Measurements from ENCODE around the gene COG7.

DNA sequence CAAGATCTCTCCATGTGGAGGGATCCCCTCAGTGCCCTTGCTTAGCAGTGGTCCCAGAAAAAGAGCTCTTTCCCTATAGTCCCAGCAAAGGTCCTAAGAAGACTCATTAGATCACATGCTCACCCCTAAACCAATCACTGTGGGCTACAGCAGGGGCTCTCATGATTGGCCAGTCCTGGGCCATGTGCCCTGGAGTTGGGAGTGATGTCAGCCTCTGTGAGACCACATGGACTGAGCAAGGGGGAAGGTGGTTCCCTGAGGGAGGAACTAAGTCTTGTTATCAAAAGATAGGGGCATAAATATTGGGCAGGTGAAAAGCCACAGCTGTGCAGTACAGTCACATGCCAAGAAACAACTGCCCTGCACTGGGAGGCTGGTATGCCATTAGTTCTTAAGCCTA lies 99.5 kb downstream of the COG7 start:
- TF ChIP-seq, protein P1, sequence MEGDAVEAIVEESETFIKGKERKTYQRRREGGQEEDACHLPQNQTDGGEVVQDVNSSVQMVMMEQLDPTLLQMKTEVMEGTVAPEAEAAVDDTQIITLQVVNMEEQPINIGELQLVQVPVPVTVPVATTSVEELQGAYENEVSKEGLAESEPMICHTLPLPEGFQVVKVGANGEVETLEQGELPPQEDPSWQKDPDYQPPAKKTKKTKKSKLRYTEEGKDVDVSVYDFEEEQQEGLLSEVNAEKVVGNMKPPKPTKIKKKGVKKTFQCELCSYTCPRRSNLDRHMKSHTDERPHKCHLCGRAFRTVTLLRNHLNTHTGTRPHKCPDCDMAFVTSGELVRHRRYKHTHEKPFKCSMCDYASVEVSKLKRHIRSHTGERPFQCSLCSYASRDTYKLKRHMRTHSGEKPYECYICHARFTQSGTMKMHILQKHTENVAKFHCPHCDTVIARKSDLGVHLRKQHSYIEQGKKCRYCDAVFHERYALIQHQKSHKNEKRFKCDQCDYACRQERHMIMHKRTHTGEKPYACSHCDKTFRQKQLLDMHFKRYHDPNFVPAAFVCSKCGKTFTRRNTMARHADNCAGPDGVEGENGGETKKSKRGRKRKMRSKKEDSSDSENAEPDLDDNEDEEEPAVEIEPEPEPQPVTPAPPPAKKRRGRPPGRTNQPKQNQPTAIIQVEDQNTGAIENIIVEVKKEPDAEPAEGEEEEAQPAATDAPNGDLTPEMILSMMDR (IDR thresholded peaks at IDR 0.05): no peak
- TF ChIP-seq POLR2A (IDR thresholded peaks at IDR 0.05): no peak

All from breast epithelium (tissue), 3 donors.